ENCODE measurements around the gene ANXA3.
A peak's percentile ranks its signal among the peaks of the same experiment; 100 is the strongest.
"Not testable (repeated sequence)": the region's sequence is repeated elsewhere in the genome, so short reads cannot be mapped to it uniquely, and the experiment has no call there.

The ANXA3 gene

DNA sequence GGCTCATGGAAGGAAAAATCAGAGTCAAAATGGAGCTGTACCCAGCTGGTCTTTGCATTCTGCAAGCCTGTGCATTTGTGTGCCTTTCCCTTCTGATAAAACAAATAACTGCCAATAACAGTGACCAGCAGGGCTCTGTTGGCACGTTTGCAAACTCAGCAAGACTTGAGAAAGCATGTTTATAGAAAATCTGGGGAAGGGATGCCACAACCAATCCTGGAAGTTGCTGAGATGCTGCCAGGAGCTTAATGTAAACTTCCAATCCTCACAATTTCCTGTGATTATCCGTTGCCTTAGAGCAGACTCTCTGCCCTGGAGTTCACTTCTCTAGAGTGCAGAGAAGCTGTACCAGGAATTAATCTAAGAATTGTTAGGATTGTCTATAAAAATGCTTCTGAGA, 6.9 kb upstream of the ANXA3 start:
- DNase-seq: peak in 1 of 2 experiments; percentile 6

DNA sequence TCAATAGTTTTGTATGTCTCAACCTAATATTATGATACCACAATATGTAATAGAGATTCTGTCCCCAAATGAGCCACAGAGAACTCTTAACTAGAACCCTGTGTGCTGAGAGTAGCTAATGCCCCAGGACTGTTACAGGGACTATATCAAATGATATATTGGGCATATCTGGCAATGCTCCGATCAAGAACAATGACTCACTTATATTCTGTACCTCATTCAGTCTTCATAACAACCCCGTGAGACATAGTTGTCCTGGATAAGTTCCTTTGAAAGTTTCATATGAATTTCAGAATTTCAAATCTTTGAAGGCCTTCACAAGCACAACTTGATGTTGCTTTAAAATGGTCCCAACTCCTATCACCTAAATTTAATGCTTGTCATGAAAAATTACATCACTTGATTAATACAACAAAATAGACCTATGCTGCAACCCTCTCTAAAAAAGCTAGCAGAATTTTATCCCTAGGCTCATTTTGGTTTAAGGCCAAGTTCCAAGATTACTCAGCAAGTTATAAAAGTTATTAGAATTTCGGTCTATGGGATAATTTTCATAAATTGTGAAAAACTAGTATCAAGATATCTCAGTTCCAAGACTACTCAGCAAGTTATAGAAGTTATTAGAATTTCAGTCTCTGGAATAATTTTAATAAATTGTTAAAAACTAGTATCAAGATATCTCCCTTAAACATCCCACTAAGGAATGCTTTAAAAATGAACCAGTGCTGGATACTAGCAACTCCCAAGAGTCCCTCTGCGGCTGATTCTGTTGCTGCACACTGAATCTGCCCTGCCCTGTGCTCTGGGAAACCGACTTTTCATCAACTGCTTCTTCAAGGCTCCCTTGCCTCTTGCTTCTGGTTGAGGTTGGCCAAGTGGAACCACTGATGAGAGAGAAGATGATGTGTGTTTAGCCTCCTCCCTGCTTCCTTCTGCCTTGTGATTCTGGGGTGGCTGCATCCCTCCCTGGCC, 6.0 kb upstream of the ANXA3 start:
- DNase-seq: no peak

DNA sequence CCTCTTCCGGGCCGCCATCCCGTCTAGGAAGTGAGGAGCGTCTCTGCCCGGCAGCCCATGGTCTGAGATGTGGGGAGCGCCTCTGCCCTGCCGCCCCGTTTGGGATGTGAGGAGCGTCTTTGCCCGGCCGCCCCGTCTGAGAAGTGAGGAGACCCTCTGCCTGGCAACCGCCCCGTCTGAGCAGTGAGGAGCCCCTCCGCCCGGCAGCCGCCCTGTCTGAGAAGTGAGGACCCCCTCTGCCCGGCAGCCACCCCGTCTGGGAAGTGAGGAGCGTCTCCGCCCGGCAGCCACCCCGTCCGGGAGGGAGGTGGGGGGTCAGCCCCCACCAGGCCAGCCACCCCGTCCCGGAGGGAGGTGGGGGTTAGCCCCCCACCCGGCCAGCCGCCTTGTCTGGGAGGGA, 3.7 kb upstream of the ANXA3 start:
- not testable (repeated sequence) for DNase-seq

DNA sequence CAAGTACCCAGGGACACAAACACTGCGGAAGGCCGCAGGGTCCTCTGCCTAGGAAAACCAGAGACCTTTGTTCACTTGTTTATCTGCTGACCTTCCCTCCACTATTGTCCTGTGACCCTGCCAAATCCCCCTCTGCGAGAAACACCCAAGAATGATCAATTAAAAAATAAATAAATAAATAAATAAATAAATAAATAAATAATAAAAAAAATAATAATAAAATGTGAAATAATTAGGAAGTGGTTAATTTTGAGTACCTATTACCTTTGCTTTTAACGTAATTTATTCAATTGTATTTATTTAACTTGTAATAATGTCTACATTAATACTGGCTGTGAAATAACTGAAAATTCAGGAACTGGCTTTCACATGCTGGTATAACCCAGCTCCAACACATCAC, 2.7 kb upstream of the ANXA3 start:
- DNase-seq: not testable (repeated sequence)

DNA sequence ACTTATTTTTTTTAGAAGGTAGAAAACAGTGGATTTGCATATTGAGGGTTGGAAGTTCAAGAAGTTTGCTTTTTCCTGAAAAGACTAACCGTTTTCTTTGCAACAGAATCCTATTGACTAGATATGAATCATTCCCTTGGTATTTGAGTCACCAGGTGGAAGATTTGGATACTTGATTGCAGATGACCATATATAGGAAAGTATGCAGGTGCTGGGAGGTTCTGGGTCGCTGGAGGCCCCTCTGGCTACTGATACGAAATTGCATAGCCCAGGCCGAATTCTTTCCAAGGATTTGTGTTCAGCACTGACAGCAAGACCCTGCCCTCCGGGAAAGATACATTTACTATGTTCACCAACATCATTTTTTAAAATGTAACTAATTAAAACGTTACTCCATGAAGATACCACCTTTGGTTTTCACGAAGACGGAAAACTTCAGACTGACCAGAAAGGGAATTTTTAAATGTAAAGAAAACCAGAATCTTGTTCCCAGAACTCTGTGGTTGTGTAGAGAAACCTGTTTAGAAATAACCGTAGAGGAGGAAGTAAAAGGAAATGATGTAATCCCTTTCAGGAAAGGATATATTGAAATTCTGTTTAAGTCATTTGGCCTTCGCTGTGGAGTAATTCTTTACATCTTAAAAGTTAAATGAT, 946 bp downstream of the ANXA3 start:
- no peak for DNase-seq

DNA sequence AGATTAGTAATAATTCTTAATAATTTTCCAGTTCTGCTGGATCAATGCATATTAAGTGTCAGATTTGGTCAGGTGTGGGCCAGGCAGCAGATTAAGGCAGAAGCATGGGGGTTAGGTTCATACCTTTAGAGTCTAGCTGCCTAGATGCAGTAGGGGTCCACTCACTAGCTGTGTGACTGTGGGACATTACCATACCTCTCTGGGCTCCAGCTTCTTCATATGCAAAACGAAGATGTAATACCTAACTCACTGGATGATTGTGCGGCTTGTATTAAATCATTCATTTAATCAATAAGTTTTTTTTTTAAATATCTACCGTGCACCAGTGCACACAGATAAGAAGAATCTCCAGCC, 1.4 kb downstream of the ANXA3 start:
- no peak for DNase-seq

DNA sequence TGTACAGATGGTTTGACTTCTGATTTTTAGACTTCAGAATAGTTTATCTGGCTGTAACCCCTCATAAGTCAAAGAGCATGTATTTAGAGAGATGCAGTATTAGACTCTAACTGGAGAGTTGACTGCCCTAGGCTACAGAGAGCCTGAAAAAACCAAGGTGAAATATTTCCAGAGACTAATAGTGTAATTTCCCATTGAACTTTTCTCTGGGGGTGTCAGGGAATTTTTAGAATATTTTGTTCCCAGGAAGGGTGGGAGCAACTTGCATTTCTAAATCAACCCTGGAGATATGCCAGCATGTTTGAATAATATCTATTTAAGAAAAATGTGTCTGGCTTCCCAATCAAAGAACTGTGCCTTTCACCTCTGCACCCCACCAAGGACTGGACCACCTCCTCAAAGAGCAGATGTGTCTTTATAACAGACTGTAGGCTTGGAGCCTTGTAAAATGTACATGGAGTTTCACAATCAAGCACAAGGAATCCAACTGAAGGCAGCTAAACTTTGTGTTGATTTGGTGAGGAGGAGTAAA, 2.0 kb downstream of the ANXA3 start:
- no peak for DNase-seq

DNA sequence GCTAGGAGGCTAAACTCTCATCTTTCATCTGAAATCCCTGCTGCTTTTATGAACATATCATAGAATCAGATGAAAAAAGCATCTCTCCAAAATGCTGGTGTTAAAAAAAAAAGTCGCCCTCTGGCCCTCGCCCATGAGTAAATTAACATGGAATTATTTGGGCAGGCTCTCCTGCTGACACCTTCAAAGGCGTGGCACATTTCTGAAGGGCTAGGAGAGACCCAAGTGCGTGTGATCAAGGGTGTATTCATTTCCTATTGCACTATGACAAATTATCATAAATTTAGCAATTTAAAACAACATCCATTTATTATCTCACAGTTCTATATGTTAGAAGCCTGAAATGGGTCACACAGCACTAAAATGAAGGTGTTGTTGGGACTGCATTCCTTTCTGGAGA, 5.1 kb downstream of the ANXA3 start:
- no peak for DNase-seq

DNA sequence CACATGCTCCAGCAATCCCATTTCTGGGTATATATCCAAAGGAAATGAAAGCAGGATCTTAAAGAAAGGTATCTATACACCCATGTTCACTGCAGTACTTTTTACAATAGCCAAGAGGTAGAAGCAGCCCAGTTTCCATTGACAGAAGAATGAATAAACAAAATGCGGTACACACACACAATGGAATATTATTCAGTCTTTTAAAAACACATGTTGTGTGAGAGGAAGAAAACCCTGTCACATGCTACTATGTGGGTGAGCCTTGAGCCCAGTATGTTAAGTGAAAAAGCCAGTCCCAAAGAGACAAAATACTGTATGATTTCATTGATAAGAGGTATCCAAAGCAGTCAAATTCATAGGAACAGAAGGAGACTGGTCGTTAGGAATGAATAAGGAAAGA, 6.3 kb downstream of the ANXA3 start:
- no peak for DNase-seq

DNA sequence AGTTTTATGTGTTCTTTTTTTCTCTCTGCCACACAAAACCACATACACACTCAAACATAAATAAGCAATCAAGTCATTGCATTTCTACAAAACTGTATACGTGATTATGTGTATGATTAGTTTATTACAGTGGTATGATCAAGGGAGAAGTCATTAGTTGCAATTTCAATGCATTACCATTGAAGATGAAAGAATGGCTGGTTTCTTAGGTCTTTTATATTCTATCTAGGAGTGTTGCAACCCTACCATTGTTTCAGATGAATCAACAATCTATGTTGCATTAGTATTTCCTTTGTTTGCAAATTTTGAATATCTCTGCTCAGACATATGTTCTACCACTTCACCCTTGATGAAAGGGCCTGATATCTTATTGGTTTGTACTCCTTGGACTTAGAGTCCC, 6.8 kb downstream of the ANXA3 start:
- no peak for DNase-seq

DNA sequence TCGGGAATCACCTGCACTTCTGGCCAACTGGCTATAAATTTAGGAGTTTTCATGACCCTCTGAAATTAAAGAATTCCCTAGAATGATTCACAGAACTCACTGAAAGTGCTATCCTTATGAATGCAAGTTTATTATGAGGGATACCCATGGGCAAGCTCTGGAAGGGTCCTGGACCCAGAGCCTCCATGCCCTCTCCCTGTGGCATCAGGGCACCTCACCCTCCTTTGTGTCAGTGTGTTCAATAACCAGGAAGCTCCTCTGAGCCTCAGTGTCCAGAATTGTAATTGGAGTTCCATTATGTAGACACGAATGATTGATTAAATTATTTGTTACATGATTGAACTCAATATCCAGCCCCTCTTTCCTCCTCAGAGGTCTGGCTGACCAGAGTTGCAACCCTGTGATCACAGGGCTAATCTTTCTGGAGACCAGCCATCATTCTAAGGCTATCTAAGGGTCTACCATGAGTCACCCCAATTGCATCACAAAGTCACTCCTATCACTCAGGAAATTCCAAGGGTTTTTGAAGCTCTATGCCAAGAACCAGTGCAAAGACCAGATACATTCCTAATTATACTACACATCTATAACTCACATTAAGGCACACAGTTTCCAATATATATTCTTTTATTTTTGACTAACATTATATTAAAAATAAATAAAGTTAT, 8.9 kb downstream of the ANXA3 start:
- DNase-seq: no peak

DNA sequence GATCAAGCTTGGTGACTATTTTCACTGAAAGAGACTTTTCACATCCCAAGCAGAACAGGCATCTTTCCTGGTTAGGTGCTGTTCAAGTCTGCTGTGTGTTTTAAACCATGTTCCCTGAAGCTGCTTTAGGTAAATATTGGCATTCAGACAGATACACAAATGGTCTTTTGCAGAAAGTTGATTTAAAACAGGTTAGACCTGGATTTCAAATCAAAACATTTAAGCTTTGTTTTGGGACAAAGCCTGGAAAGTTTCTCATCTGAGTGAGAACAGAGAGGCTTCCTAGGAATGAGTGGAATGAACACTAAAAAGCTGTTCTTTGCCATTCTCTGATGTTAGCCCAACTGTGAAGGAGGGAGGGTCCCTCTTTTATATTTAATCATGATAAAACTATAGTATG, 10.1 kb downstream of the ANXA3 start:
- DNase-seq: no peak

DNA sequence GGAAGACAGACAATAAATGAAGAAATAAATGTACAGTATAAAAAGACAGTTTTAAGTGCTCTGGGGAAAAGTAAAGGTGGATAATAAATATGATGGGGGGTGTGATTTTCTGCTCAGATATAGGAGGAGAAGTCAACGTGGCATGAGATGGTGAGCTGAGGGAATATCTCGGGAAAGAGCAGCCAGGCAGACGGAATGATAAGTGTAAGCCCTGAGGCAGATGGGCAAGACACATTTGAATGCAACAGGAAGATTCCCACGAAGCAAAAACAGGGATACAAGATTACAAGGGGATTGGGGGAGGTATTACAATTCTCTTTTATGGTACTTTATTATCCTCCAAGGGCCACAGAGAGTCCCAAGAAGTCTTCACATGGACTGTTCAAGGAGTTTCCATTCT, 11.1 kb downstream of the ANXA3 start:
- no peak for DNase-seq

DNA sequence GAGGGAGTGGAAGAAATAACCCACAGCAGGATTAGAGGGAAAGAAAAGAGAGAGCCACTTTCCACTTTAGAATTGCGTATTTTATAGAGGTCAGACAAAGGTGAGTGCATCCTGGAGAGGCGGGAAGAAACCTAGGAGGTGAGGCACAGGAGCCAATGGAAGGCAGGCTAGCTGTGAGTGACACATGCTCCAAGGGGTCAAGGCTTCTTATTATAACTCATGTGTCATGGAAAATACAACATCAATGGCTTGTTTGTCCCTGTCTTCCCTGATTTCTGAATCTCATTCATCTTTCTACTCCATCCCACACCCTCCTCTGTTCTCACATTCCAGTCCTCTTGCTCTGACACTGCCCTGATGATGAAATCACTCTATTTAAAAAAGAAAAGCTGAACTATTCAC, 14.4 kb downstream of the ANXA3 start:
- DNase-seq: no peak

DNA sequence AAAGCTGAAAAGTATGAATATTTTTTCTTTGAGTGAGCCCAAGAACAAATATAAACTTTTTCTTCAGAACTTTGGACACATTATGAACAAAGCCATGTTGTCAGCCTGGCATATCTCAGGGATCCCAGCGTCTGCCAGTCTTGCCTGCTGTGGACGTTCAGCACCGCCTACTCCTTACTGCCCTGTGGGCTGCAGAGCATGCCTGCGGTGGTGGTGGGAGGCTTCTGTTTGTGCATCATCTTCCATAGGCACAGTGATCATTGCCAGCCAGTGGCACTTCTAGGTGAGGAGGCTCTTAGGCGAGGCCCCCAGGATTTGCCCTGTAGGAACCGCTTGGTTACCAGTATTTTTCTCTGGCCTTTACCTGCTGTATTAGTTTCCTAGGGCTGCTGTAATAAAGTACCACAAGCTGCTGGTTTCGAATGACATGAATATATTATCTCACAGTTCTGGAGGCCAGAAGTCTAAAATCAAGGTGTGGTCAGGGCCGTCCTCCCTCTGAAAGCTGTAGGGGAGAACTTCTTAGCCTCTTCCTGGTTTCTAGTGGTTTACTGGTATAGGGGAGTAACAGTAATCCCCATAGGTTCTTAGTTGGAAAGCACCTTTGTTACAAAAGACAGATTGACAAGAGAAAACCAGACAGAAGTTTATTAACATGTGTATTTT, 15.4 kb downstream of the ANXA3 start:
- no peak for DNase-seq

DNA sequence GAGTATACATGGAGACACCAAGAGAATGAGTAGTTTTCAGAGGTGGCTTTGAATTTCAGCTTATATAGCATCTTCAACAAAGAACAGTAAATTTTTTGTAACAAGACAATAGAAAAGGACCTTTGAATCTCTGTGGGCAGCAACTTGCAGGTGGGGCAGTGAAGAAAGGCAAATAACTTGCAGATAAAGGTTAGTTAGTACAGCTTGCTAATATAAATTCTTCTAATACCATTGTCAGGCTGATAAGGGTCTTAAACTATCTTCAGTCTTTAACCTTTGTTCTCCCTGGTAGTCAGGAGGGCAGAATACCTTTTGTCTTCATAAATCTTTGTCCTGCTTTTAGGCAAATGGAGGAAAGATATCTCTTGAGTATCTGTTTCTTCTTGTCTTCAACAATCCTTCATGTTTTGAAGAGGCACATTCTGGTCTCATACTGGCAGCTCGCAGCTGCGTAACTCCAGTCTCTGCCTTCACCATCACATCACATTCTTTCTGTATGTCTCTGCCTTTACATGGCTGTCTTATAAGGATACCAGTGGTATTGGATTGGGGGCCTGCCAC, 16.0 kb downstream of the ANXA3 start:
- DNase-seq: no peak

DNA sequence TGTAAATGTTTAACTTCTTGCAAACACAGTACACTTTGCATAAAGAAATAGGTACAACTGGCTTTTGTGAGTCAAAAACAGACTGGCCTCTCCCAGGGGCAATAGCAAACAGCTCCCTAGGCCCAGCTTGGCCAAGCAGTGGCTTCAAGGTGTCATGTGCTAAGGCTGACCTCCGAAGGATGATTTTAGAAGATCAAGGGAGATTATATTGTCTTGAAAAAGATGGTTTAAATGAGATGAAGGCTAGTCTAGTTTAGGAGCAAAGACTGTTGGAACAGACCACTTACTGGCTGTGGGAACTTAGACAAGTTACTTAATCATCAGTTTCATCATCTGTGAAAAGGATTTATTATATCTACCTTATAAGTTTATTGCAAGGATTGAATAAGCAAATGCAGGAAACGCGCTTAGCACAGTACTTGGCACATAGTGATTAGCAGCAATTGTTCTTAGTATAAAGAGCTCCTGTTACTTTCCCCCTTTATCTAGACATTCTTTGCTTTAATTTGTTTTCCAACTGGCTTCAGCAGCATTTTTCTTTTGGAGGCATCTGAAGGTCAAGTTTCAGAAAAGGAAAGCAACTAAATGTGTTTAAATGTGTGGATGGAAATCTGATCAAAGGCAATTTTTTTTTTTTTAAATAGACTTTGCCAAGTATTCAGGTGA, 17.2 kb downstream of the ANXA3 start:
- no peak for DNase-seq

DNA sequence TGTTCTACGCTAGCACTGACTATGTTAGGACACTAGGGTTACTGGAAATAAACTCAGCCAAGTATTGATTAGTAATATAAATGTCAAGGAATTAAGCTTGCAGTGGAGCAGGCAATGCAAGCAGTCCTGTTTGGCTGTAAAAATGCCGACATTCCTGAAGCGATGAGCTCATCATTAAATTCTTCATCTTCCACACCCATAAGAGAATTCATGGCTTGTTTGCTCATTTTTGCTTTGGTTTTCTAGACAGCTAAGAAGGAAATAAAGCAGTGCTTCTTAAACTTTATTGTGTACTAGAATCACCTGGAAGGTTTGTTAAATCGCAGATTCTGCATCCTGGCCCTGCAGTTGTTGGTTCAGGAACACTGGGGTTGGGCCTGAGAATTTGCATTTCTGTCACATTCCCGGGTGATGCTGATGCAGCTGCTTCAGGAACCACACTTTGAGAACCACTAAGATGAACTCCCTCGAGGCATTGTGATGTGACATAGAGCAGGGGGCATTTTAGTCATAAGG, 17.8 kb downstream of the ANXA3 start:
- no peak for DNase-seq

DNA sequence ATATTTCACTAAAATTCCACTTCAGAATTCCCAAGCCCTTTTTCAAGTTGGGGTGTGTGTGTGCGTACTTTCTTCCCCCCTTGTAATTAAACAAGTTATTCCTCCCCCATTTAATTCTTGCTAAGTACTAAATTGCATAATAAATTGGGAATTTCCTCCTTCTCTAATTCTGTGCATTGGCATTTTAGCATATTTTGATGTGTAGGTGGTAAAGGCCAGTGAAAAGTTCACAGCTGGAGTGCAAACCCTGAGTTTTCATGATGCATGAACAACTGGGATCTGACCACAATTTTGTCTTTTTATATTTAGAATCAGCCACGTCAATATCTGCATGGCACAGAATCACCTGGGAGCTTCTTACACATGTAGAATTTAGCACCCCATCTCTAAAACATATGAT, 18.5 kb downstream of the ANXA3 start:
- DNase-seq: no peak

DNA sequence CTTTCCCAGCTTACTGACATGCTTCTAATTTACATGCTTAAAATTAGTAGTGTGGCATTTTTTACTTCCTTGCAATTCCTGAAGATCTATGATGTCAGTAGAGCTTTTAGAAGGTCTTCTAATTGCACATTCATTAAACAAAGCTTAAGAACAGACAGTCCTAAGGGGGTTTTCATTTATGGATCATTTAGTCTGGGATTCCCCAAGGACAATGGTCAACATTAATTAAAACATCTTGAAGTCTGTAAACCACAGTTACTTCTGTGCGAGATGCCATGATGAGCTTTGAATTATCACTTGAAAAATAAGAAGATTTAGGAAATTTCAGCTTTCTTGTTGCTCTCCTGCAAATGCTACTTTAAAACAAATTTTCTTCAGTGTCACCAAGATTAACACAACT, 20.2 kb downstream of the ANXA3 start:
- DNase-seq: no peak

DNA sequence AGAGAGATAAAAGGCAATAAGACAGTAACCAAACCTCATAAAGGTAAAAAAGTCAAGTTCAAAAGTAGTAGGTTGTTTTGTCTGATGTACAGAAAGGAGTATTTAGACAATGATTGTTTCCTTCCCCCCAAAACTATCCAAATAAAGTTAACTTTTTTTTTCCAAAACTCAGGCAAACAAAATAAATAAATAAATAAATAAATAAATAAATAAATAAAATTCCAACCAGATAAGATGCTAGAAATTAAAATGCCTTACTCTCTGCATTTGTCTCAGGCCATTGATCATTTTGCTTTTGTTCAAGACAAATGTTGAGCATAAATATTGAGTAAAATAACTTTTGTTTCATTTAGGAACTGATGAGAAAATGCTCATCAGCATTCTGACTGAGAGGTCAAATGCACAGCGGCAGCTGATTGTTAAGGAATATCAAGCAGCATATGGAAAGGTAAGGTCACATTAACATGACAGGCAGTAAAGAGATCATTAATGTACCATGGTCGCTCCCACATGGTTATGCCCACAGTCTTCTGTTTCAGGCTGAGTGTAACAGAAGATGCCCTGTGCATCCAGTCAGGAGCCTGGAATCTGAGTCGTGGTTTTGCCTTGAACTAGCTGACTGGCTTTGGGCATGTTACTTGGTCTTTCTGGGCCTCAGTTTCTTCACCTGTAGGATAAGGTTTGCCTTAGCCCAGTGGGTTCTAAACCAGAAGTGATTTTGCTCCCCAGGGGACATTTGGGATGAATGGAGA, 27.3 kb downstream of the ANXA3 start:
- no peak for DNase-seq

All from NCI-H2081 (cell line).